GM12892 (cell line): ENCODE results near the gene KIAA1328.

Source experiments
- POLR2A ChIP-seq: IDR thresholded peaks from 2 replicates; pipeline ENCODE4 v1.6.1; 2011; ENCODE audit warnings: low read depth, low read length, control low read depth
- POLR2AphosphoS5 ChIP-seq: IDR thresholded peaks from 2 replicates; pipeline ENCODE4 v1.6.1; 2011; ENCODE audit warnings: low read depth, low read length, control low read depth

GRCh38 chr18:36811955-36812354 is 17.0 kb upstream of the KIAA1328 start:
- no peak for TF ChIP-seq POLR2A
- TF ChIP-seq POLR2AphosphoS5: no peak
